GM23338 (cell line): ENCODE results near the gene ATP13A4. TPM values are rescaled to one million over a fixed set of nuclear protein-coding genes. Genes with fewer than 3 reads are reported as not detected.

Experiments
- ATAC-seq: fragments of 200-7000 bp; cut with Tn5 transposase; 3 replicates; pipeline ENCODE4 v1.9.1; 2020
- DNase-seq: peaks from one replicate; pipeline ENCODE4 v3.0.0-alpha.2; 2015; ENCODE audit warnings: low spot score
- H2AFZ ChIP-seq: fragments of 200-600 bp; sonication (generic); 2 replicates; pipeline ENCODE4 v1.8.0; 2016; ENCODE audit warnings: antibody characterized with exemption, mild to moderate bottlenecking, moderate library complexity
- H3F3A ChIP-seq: fragments of 200-600 bp; sonication (generic); replicated peaks from 2 replicates; pipeline ENCODE4 v1.8.0; 2017; ENCODE audit warnings: antibody characterized with exemption, mixed run types, low read depth
- H3K27ac ChIP-seq: fragments of 200-600 bp; sonication (generic); 2 replicates; pipeline ENCODE4 v1.6.1; 2016; ENCODE audit warnings: low read depth
- H3K27me3 ChIP-seq: fragments of 200-600 bp; sonication (generic); 2 replicates; pipeline ENCODE4 v1.8.0; 2016; ENCODE audit warnings: mild to moderate bottlenecking, mixed run types, moderate library complexity; ENCODE audit not compliant: insufficient read depth
- H3K36me3 ChIP-seq: fragments of 200-600 bp; sonication (generic); 2 replicates; pipeline ENCODE4 v1.8.0; 2016; ENCODE audit warnings: mild to moderate bottlenecking; ENCODE audit not compliant: insufficient read depth
- H3K4me1 ChIP-seq: fragments of 200-600 bp; sonication (generic); 2 replicates; pipeline ENCODE4 v1.8.0; 2016; ENCODE audit warnings: mild to moderate bottlenecking, moderate library complexity; ENCODE audit not compliant: insufficient read depth
- H3K4me2 ChIP-seq: fragments of 200-600 bp; sonication (generic); 2 replicates; pipeline ENCODE4 v1.7.1; 2017; ENCODE audit warnings: mixed run types
- H3K4me3 ChIP-seq: fragments of 200-600 bp; sonication (generic); 2 replicates; pipeline ENCODE4 v1.6.1; 2016; ENCODE audit warnings: mixed run types
- H3K79me2 ChIP-seq: fragments of 200-600 bp; sonication (generic); replicated peaks from 2 replicates; pipeline ENCODE4 v1.8.0; 2017; ENCODE audit warnings: mild to moderate bottlenecking; ENCODE audit not compliant: insufficient read depth
- H3K9me2 ChIP-seq: fragments of 200-600 bp; sonication (generic); 2 replicates; pipeline ENCODE4 v1.8.0; 2017; ENCODE audit not compliant: insufficient read depth
- H4K20me1 ChIP-seq: fragments of 200-600 bp; sonication (generic); replicated peaks from 2 replicates; pipeline ENCODE4 v1.8.0; 2017; ENCODE audit warnings: mild to moderate bottlenecking; ENCODE audit not compliant: insufficient read depth
- H3K27ac Mint-ChIP-seq: 2 replicates; pipeline ENCODE4 v1.8.0; 2020; ENCODE audit warnings: inconsistent platforms, mild to moderate bottlenecking, moderate library complexity, mixed read lengths
- H3K27me3 Mint-ChIP-seq: 3 replicates; pipeline ENCODE4 v1.8.0; 2022; ENCODE audit warnings: low read depth, mild to moderate bottlenecking, moderate library complexity, mixed read lengths, inconsistent platforms; ENCODE audit not compliant: insufficient read depth, poor library complexity
- H3K36me3 Mint-ChIP-seq: 3 replicates; pipeline ENCODE4 v1.8.0; 2021; ENCODE audit warnings: low read depth, mild to moderate bottlenecking, inconsistent platforms, moderate library complexity, mixed read lengths
- H3K4me1 Mint-ChIP-seq: 3 replicates; pipeline ENCODE4 v1.8.0; 2020; ENCODE audit warnings: mild to moderate bottlenecking, inconsistent platforms, mixed read lengths
- H3K4me3 Mint-ChIP-seq: 3 replicates; pipeline ENCODE4 v1.8.0; 2021; ENCODE audit warnings: moderate library complexity, mild to moderate bottlenecking, inconsistent platforms, mixed read lengths
- H3K9me3 Mint-ChIP-seq: 3 replicates; pipeline ENCODE4 v1.8.0; 2020; ENCODE audit warnings: moderate library complexity, mild to moderate bottlenecking, inconsistent platforms, mixed read lengths
- CREB1 ChIP-seq: fragments of 250-450 bp; sonication (Bioruptor Pico); IDR thresholded peaks from 2 replicates; pipeline ENCODE4 v1.5.0; 2020; ENCODE audit warnings: low read depth, mild to moderate bottlenecking, moderate library complexity
- EZH2phosphoT487 ChIP-seq: fragments of 200-600 bp; sonication (generic); IDR thresholded peaks from one replicate; pipeline ENCODE4 v1.8.1; 2018; ENCODE audit warnings: antibody characterized with exemption; ENCODE audit not compliant: unreplicated experiment
- NANOG ChIP-seq: IDR thresholded peaks from 2 replicates; pipeline ENCODE4 v1.6.1; 2016; ENCODE audit warnings: antibody characterized with exemption, borderline replicate concordance
- ZNF114 ChIP-seq: fragments of 250-450 bp; sonication (Bioruptor Pico); IDR thresholded peaks from 2 replicates; pipeline ENCODE4 v1.5.0; 2020; ENCODE audit warnings: mild to moderate bottlenecking, moderate library complexity
- polyA plus RNA-seq: library from polyadenylated mRNA; unstranded; fragments of >200 nt; fragmentation: Nextera tagmentation; extraction: Ambion mirVana; gene quantifications from 2 replicates; pipeline ENCODE4 v1.2.1, GENCODE V29; 2016
- total RNA-seq: library from RNA; depleted of rRNA; stranded (reverse); fragments of >200 nt; shearing (Covaris generic); gene quantifications from 2 replicates; pipeline ENCODE4 v1.2.3, GENCODE V29; 2014
- TF ChIP-seq, protein P1 (sequence below): fragments of 250-450 bp; sonication (Bioruptor Pico); IDR thresholded peaks from 2 replicates; pipeline ENCODE4 v1.5.0; 2020; ENCODE audit warnings: mild to moderate bottlenecking, moderate library complexity
- TF ChIP-seq, protein P2 (sequence below), 2 experiments: fragments of 200-600 bp in 1 of 2; sonication (generic) in 1 of 2; conservative IDR thresholded peaks; 2 replicates each; pipeline versions ENCODE4 v1.5.1 to v1.6.1; 2016 to 2017; ENCODE audit warnings: antibody characterized with exemption in 2 of 2, low read depth in 2 of 2, mild to moderate bottlenecking in 2 of 2, moderate library complexity in 1 of 2

Gene ATP13A4
- total and polyA plus RNA-seq, 2 experiments from 2014 or later = not detected

DNA sequence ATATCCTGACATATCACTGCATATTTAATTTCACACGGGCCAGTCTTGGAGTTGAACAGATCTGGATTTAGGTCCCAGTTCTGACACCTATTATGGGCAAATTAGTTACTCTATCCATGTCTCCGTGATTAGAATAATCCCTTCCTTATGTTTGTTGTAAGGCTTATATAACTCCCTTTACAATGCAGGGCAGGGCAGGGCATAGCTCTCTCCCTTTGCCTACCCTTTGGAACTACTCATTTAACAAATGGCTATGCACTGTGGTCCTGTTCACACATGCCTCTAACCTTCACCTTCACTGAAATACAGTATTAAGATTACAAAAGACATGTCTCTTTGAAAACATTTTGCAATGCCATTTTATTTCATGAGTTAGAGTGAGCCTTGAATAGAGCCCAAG is 151.4 kb downstream of the ATP13A4 start:
- Histone ChIP-seq H3K36me3 (no peaks in the 10 kb centered on the region; the same call in 1 of the 2 replicates), H3K27me3 (no peaks in the 10 kb centered on the region), H3K4me2 (no peak overlapping the region), H3K4me1 (peaks cover 8% of the 10 kb centered on the region), H3F3A (no peaks in the 10 kb centered on the region), H3K4me3 (no peak overlapping the region), H3K9me2 (peaks cover 10% of the 10 kb centered on the region), H2AFZ (no peak overlapping the region), H3K79me2 (no peaks in the 10 kb centered on the region), H3K27ac (no peak overlapping the region), H4K20me1 (no peaks in the 10 kb centered on the region)
- Mint-ChIP-seq H3K4me1 (peaks cover 9% of the 10 kb centered on the region), H3K36me3 (no peaks in the 10 kb centered on the region), H3K27ac (no peak overlapping the region), H3K27me3 (peaks cover 4% of the 10 kb centered on the region), H3K4me3 (no peak overlapping the region), H3K9me3 (no peaks in the 10 kb centered on the region)
- DNase-seq (no peak), ATAC-seq (no peak)
- TF ChIP-seq CREB1 (CRISPR knock-in tag) = no peak
- no peak for TF ChIP-seq EZH2phosphoT487
- TF ChIP-seq, protein P1, sequence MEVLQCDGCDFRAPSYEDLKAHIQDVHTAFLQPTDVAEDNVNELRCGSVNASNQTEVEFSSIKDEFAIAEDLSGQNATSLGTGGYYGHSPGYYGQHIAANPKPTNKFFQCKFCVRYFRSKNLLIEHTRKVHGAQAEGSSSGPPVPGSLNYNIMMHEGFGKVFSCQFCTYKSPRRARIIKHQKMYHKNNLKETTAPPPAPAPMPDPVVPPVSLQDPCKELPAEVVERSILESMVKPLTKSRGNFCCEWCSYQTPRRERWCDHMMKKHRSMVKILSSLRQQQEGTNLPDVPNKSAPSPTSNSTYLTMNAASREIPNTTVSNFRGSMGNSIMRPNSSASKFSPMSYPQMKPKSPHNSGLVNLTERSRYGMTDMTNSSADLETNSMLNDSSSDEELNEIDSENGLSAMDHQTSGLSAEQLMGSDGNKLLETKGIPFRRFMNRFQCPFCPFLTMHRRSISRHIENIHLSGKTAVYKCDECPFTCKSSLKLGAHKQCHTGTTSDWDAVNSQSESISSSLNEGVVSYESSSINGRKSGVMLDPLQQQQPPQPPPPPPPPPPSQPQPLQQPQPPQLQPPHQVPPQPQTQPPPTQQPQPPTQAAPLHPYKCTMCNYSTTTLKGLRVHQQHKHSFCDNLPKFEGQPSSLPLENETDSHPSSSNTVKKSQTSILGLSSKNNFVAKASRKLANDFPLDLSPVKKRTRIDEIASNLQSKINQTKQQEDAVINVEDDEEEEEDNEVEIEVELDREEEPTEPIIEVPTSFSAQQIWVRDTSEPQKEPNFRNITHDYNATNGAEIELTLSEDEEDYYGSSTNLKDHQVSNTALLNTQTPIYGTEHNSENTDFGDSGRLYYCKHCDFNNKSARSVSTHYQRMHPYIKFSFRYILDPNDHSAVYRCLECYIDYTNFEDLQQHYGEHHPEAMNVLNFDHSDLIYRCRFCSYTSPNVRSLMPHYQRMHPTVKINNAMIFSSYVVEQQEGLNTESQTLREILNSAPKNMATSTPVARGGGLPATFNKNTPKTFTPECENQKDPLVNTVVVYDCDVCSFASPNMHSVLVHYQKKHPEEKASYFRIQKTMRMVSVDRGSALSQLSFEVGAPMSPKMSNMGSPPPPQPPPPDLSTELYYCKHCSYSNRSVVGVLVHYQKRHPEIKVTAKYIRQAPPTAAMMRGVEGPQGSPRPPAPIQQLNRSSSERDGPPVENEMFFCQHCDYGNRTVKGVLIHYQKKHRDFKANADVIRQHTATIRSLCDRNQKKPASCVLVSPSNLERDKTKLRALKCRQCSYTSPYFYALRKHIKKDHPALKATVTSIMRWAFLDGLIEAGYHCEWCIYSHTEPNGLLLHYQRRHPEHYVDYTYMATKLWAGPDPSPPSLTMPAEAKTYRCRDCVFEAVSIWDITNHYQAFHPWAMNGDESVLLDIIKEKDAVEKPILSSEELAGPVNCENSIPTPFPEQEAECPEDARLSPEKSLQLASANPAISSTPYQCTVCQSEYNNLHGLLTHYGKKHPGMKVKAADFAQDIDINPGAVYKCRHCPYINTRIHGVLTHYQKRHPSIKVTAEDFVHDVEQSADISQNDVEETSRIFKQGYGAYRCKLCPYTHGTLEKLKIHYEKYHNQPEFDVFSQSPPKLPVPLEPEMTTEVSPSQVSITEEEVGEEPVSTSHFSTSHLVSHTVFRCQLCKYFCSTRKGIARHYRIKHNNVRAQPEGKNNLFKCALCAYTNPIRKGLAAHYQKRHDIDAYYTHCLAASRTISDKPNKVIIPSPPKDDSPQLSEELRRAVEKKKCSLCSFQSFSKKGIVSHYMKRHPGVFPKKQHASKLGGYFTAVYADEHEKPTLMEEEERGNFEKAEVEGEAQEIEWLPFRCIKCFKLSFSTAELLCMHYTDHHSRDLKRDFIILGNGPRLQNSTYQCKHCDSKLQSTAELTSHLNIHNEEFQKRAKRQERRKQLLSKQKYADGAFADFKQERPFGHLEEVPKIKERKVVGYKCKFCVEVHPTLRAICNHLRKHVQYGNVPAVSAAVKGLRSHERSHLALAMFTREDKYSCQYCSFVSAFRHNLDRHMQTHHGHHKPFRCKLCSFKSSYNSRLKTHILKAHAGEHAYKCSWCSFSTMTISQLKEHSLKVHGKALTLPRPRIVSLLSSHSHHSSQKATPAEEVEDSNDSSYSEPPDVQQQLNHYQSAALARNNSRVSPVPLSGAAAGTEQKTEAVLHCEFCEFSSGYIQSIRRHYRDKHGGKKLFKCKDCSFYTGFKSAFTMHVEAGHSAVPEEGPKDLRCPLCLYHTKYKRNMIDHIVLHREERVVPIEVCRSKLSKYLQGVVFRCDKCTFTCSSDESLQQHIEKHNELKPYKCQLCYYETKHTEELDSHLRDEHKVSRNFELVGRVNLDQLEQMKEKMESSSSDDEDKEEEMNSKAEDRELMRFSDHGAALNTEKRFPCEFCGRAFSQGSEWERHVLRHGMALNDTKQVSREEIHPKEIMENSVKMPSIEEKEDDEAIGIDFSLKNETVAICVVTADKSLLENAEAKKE (CRISPR knock-in tag) = no peak
- TF ChIP-seq, protein P2, sequence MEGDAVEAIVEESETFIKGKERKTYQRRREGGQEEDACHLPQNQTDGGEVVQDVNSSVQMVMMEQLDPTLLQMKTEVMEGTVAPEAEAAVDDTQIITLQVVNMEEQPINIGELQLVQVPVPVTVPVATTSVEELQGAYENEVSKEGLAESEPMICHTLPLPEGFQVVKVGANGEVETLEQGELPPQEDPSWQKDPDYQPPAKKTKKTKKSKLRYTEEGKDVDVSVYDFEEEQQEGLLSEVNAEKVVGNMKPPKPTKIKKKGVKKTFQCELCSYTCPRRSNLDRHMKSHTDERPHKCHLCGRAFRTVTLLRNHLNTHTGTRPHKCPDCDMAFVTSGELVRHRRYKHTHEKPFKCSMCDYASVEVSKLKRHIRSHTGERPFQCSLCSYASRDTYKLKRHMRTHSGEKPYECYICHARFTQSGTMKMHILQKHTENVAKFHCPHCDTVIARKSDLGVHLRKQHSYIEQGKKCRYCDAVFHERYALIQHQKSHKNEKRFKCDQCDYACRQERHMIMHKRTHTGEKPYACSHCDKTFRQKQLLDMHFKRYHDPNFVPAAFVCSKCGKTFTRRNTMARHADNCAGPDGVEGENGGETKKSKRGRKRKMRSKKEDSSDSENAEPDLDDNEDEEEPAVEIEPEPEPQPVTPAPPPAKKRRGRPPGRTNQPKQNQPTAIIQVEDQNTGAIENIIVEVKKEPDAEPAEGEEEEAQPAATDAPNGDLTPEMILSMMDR (conservative IDR thresholded peaks at IDR 0.05; ENCODE audit: low read depth in 2 of 2) = no peak
- TF ChIP-seq ZNF114 = no peak
- no peak for TF ChIP-seq NANOG
